ENCODE measurements around the gene DNPEP. TPM values are rescaled to one million over a fixed set of nuclear protein-coding genes. Genes with fewer than 3 reads are reported as not detected.
A peak's percentile ranks its signal among the peaks of the same experiment; 100 is the strongest.

DNPEP gene
- total RNA-seq = 61.4 and 65.3 TPM in 2 replicates
- 74.2 TPM for polyA plus RNA-seq (2012)

GRCh38 chr2:219387306-219388120 is at the start of gene DNPEP:
DNPEP (minus strand) TSS chr2:219387912; CDS start chr2:219387794, 118 bp downstream.
- DNase-seq (ENCODE audit: low read depth) = peak; percentile 92

- no peak for DNase-seq (ENCODE audit: low read depth)
Observed at GRCh38 chr2:219437141-219437540, 49.4 kb upstream of the DNPEP start.

GRCh38 chr2:219436491-219436890 is 48.8 kb upstream of the DNPEP start:
- DNase-seq (ENCODE audit: low read depth) = no peak

- no peak for DNase-seq (ENCODE audit: low read depth)
Observed at GRCh38 chr2:219435701-219436100, 48.0 kb upstream of the DNPEP start.

GRCh38 chr2:219434718-219435525 is 47.2 kb upstream of the DNPEP start, which contains the start of gene SPEG:
SPEG (plus strand) TSS chr2:219434843; CDS start chr2:219434978, 135 bp downstream.
- DNase-seq (ENCODE audit: low read depth) = no peak

- no peak for DNase-seq (ENCODE audit: low read depth)
Observed at GRCh38 chr2:219434468-219434717, 46.7 kb upstream of the DNPEP start.

GRCh38 chr2:219433666-219434467 is 46.2 kb upstream of the DNPEP start:
- peak; percentile 73 for DNase-seq (ENCODE audit: low read depth)

GRCh38 chr2:219430633-219431615 is 43.2 kb upstream of the DNPEP start:
- peak; percentile 92 for DNase-seq (ENCODE audit: low read depth)

GRCh38 chr2:219429958-219430606 is 42.4 kb upstream of the DNPEP start:
- DNase-seq (ENCODE audit: low read depth) = peak; percentile 25

- peak; percentile 56 for DNase-seq (ENCODE audit: low read depth)
Observed at GRCh38 chr2:219428469-219428868, 40.8 kb upstream of the DNPEP start.

- DNase-seq (ENCODE audit: low read depth) = peak; percentile 44
Observed at GRCh38 chr2:219426534-219427136, 38.9 kb upstream of the DNPEP start.

- peak; percentile 26 for DNase-seq (ENCODE audit: low read depth)
Observed at GRCh38 chr2:219426068-219426443, 38.3 kb upstream of the DNPEP start.

- peak; percentile 27 for DNase-seq (ENCODE audit: low read depth)
Observed at GRCh38 chr2:219425238-219426067, 37.7 kb upstream of the DNPEP start.

GRCh38 chr2:219423652-219424377 is 36.1 kb upstream of the DNPEP start:
- DNase-seq (ENCODE audit: low read depth) = peak; percentile 40

GRCh38 chr2:219422952-219423534 is 35.3 kb upstream of the DNPEP start:
- peak; percentile 35 for DNase-seq (ENCODE audit: low read depth)

- DNase-seq (ENCODE audit: low read depth) = peak; percentile 26
Observed at GRCh38 chr2:219421323-219421722, 33.6 kb upstream of the DNPEP start.

GRCh38 chr2:219420687-219421086 is 33.0 kb upstream of the DNPEP start:
- no peak for DNase-seq (ENCODE audit: low read depth)

Data from myocyte (in vitro differentiated cells).